ENCODE results near the gene FHIT. TPM values are rescaled to one million over a fixed set of nuclear protein-coding genes. Genes with fewer than 3 reads are reported as not detected.

Gene FHIT
- total RNA-seq, 2 donors from 2014 or later, result 6.8 to 12.3 TPM

DNA sequence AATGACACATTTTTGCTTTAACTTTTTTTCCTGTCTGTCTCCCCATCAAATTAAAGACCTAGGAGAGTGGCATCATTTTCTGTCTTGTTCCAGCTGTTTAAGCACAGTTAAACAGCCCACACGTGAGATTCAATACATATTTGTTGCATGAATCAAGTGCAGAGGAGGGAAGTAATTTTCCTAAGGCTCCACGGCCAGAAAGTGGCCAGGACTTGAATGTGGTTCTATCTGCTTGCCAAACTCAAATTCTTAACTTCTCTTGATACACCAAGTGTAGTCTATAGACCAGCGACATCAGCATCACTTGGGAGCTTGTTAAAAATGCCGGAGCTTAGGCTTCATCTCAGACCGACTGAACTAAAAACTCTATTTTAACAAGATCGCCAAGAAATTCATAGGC, 1476.6 kb downstream of the FHIT start:
- H3K9me3 Mint-ChIP-seq, result no peaks in the 10 kb centered on the region
- no peaks in the 10 kb centered on the region for H3K9me3 ChIP-seq (ENCODE audit: control insufficient read depth, low read length)
- DNase-seq, result no peak
- WGBS, 2 experiments (ENCODE audit: insufficient coverage in 1 of 2, insufficient read length in 1 of 2), result 94 to 99% methylated on average over 6 of the region's 6 CpGs
- no peak overlapping the region for H3K27ac Mint-ChIP-seq
- no peaks in the 10 kb centered on the region for H3K27me3 ChIP-seq (ENCODE audit: control insufficient read depth, insufficient read depth, low read length, poor library complexity, severe bottlenecking)
- H3K4me1 Mint-ChIP-seq, result peaks cover 4% of the 10 kb centered on the region
- H3K27me3 Mint-ChIP-seq (ENCODE audit: insufficient read depth), result no peaks in the 10 kb centered on the region
- no peak overlapping the region for H3K27ac ChIP-seq (ENCODE audit: low read depth, low read length)
- H3K4me3 Mint-ChIP-seq, result no peak overlapping the region
- H3K36me3 Mint-ChIP-seq (ENCODE audit: low read depth), result no peaks in the 10 kb centered on the region
- H3K36me3 ChIP-seq (ENCODE audit: control insufficient read depth, insufficient read depth, low read length), result no peaks in the 10 kb centered on the region
- H3K4me1 ChIP-seq (ENCODE audit: control insufficient read depth, insufficient read depth, low read length), result no peaks in the 10 kb centered on the region
- TF ChIP-seq, protein P1, sequence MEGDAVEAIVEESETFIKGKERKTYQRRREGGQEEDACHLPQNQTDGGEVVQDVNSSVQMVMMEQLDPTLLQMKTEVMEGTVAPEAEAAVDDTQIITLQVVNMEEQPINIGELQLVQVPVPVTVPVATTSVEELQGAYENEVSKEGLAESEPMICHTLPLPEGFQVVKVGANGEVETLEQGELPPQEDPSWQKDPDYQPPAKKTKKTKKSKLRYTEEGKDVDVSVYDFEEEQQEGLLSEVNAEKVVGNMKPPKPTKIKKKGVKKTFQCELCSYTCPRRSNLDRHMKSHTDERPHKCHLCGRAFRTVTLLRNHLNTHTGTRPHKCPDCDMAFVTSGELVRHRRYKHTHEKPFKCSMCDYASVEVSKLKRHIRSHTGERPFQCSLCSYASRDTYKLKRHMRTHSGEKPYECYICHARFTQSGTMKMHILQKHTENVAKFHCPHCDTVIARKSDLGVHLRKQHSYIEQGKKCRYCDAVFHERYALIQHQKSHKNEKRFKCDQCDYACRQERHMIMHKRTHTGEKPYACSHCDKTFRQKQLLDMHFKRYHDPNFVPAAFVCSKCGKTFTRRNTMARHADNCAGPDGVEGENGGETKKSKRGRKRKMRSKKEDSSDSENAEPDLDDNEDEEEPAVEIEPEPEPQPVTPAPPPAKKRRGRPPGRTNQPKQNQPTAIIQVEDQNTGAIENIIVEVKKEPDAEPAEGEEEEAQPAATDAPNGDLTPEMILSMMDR (conservative IDR thresholded peaks at IDR 0.05), result no peak
- H3K4me3 ChIP-seq (ENCODE audit: low read length), result no peak overlapping the region
- H3K9ac ChIP-seq (ENCODE audit: extremely low read depth, low read length, poor library complexity, severe bottlenecking), result no peak overlapping the region

- Mint-ChIP-seq H3K4me3 (no peak overlapping the region), H3K27me3 (ENCODE audit: insufficient read depth) (no peaks in the 10 kb centered on the region)
- WGBS, 2 experiments (ENCODE audit: insufficient coverage in 1 of 2, insufficient read length in 1 of 2), result 96 to 98% methylated on average over 6 of the region's 6 CpGs
Observed at GRCh38 chr3:59774000-59774399, 1477.3 kb downstream of the FHIT start.

DNA sequence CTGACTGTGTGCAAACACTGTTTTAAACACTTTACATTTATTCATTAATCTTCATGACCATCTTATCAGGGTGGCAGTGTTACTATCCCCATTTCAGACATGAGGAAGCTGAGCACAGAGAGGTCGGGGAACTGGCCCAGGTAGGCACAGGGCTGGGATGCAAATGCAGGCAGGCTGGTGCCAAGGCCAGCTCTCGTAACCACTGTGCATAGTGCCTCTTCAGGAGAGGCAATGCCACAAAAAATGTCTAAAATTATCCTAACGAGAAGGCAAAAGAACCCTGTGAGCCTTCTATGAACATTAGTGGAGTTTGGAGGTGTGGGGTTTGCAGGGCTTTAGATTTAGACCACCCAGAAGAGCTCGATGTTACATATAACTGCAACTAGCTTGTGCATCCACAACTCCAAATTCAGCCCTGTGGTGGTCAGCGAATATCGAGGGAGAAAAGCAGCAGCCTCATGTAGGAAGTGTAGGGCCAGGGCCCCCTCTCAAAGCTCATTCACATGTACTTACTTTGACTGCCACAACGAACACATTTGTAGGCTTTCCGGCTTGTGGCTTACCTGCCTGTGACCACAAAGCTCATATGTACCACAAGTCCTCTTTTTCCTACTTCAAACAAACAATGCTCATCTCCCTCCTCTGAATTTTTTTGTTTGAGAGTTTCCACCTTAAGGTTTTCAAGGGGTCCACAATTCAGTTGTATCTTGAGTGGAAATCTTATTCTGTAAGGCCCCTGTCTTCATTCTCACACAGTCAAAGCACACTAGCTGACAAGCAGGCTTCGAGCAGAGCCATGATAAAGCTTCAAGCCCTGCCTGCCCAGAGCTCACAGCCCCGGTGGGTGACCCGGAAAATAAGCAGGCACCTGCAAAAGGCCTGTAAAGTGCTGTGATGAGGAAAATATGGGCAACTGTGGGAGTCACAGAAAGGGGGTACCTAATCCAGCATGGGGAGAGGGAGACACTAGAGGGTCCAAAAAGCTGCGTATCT, 1478.5 kb downstream of the FHIT start:
- H3K27me3 ChIP-seq (ENCODE audit: control insufficient read depth, insufficient read depth, low read length, poor library complexity, severe bottlenecking), result no peaks in the 10 kb centered on the region
- H3K9me3 ChIP-seq (ENCODE audit: control insufficient read depth, low read length), result no peaks in the 10 kb centered on the region
- H3K4me1 ChIP-seq (ENCODE audit: control insufficient read depth, insufficient read depth, low read length), result no peaks in the 10 kb centered on the region
- Mint-ChIP-seq H3K27ac (no peak overlapping the region), H3K9me3 (no peaks in the 10 kb centered on the region), H3K4me3 (no peak overlapping the region), H3K36me3 (ENCODE audit: low read depth) (no peaks in the 10 kb centered on the region), H3K4me1 (peaks cover 4% of the 10 kb centered on the region), H3K27me3 (ENCODE audit: insufficient read depth) (no peaks in the 10 kb centered on the region)
- no peak for DNase-seq
- no peak overlapping the region for H3K27ac ChIP-seq (ENCODE audit: low read depth, low read length)
- 83 to 86% methylated on average over 10 to 12 of the region's 12 CpGs for WGBS, 2 experiments (ENCODE audit: insufficient coverage in 1 of 2, insufficient read length in 1 of 2)
- no peak overlapping the region for H3K4me3 ChIP-seq (ENCODE audit: low read length)
- TF ChIP-seq, protein P1 (conservative IDR thresholded peaks at IDR 0.05), result no peak
- no peaks in the 10 kb centered on the region for H3K36me3 ChIP-seq (ENCODE audit: control insufficient read depth, insufficient read depth, low read length)
- no peak overlapping the region for H3K9ac ChIP-seq (ENCODE audit: extremely low read depth, low read length, poor library complexity, severe bottlenecking)

More at GRCh38 chr3:59774000-59774399, 1477.3 kb downstream of the FHIT start:
- TF ChIP-seq, protein P1 (conservative IDR thresholded peaks at IDR 0.05), result no peak
- Histone ChIP-seq H3K27ac (ENCODE audit: low read depth, low read length) (no peak overlapping the region), H3K4me3 (ENCODE audit: low read length) (no peak overlapping the region), H3K9me3 (ENCODE audit: control insufficient read depth, low read length) (no peaks in the 10 kb centered on the region), H3K27me3 (ENCODE audit: control insufficient read depth, insufficient read depth, low read length, poor library complexity, severe bottlenecking) (no peaks in the 10 kb centered on the region), H3K9ac (ENCODE audit: extremely low read depth, low read length, poor library complexity, severe bottlenecking) (no peak overlapping the region), H3K4me1 (ENCODE audit: control insufficient read depth, insufficient read depth, low read length) (no peaks in the 10 kb centered on the region), H3K36me3 (ENCODE audit: control insufficient read depth, insufficient read depth, low read length) (no peaks in the 10 kb centered on the region)
- no peak for DNase-seq
- no peaks in the 10 kb centered on the region for H3K9me3 Mint-ChIP-seq
- H3K36me3 Mint-ChIP-seq (ENCODE audit: low read depth), result no peaks in the 10 kb centered on the region
- H3K27ac Mint-ChIP-seq, result no peak overlapping the region
- H3K4me1 Mint-ChIP-seq, result peaks cover 4% of the 10 kb centered on the region
